GM12878 (cell line): ENCODE measurements around the gene ZBTB24.

Source experiments
- CTCF ChIP-seq, 3 experiments: IDR thresholded peaks in 2 of 3; conservative IDR thresholded peaks in 1 of 3; 2 replicates each; pipeline ENCODE4 v1.5.1; 2011; ENCODE audit warnings: low read depth in 3 of 3, low read length in 3 of 3, mild to moderate bottlenecking in 3 of 3, control low read depth in 2 of 3, moderate library complexity in 2 of 3, inconsistent platforms in 1 of 3, mixed read lengths in 1 of 3; ENCODE audit not compliant: control insufficient read depth in 2 of 3, insufficient read depth in 1 of 3; ENCODE audit errors: extremely low read depth in 1 of 3
- EGR1 ChIP-seq, 2 experiments: IDR thresholded peaks; 1 replicate in 1 of 2; 2 replicates in 1 of 2; pipeline ENCODE4 v1.6.1; 2011 to 2012; ENCODE audit warnings: low read depth in 2 of 2, low read length in 2 of 2, borderline replicate concordance in 1 of 2, mild to moderate bottlenecking in 1 of 2, moderate library complexity in 1 of 2
- EP300 ChIP-seq, 2 experiments: fragments of 150-350 bp in 1 of 2; IDR thresholded peaks; 2 replicates each; pipeline ENCODE4 v1.6.1; 2011 to 2012; ENCODE audit warnings: low read depth in 2 of 2, low read length in 2 of 2, borderline replicate concordance in 1 of 2, improper control_type of control experiment in 1 of 2, inconsistent platforms in 1 of 2; ENCODE audit not compliant: control insufficient read depth in 1 of 2
- EZH2 ChIP-seq: IDR thresholded peaks from 2 replicates; pipeline ENCODE4 v1.6.1; 2012; ENCODE audit warnings: low read depth, mild to moderate bottlenecking, control low read depth, inconsistent platforms, low read length, borderline replicate concordance; ENCODE audit not compliant: control insufficient read depth
- MAX ChIP-seq: IDR thresholded peaks from 2 replicates; pipeline ENCODE4 v1.6.1; 2012; ENCODE audit warnings: low read depth, low read length, improper control_type of control experiment
- POLR2A ChIP-seq: IDR thresholded peaks from 2 replicates; pipeline ENCODE4 v1.6.1; 2011; ENCODE audit warnings: low read depth, mild to moderate bottlenecking, low read length
- TCF7 ChIP-seq: IDR thresholded peaks from 2 replicates; pipeline ENCODE4 v1.6.1; 2014; ENCODE audit warnings: antibody characterized with exemption, borderline replicate concordance
- TF ChIP-seq, protein P1 (sequence below): IDR thresholded peaks from 2 replicates; pipeline ENCODE4 v1.6.1; 2012; ENCODE audit warnings: mild to moderate bottlenecking, low read depth, low read length

DNA sequence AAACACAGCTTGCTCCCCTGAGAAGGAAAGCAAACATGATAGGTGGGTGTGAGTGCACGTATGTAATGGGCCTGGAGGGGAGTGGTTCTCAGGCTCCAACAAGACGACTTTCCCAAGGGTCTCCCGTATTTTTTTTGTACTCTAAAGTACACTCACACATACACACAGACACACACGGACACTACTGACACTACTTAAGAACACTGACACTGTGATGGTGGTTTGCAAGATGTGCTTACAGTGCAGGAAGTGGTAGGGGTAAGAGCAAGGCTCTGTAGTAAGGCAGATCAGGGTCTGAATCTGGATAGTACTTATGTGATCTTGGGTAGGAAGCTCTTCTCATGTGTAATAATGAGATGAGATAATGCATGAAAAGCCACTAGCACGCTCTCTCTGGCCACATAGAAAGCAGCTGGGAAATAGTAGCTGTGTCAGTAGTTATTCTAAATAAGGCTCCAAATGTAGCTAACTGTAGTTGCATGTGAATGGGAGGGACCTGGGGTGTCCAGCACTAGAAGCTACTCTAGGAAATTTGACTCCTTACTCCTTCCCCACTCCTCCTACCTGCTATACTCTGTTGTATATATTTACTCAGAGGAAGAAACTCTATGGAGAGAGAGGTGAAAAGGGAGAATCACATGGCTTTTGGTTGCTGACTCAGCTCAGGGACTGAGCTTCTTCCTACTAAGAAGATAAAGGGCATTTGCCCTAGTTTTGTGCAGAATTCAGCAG is 8.4 kb upstream of the ZBTB24 start:
- TF ChIP-seq EP300 (IDR thresholded peaks at IDR 0.05; ENCODE audit: borderline replicate concordance in 1 of 2, control insufficient read depth in 1 of 2, low read depth in 2 of 2, low read length in 2 of 2) (no peak), POLR2A (no peak), TCF7 (no peak), EGR1 (IDR thresholded peaks at IDR 0.05; ENCODE audit: borderline replicate concordance in 1 of 2, low read depth in 2 of 2, low read length in 2 of 2) (no peak), EZH2 (no peak), MAX (no peak), CTCF (IDR thresholded peaks at IDR 0.05 in 2 of 3, conservative IDR thresholded peaks at IDR 0.05 in 1 of 3; ENCODE audit: control insufficient read depth in 2 of 3, extremely low read depth in 1 of 3, insufficient read depth in 1 of 3, low read depth in 3 of 3, low read length in 3 of 3) (no peak)
- TF ChIP-seq, protein P1, sequence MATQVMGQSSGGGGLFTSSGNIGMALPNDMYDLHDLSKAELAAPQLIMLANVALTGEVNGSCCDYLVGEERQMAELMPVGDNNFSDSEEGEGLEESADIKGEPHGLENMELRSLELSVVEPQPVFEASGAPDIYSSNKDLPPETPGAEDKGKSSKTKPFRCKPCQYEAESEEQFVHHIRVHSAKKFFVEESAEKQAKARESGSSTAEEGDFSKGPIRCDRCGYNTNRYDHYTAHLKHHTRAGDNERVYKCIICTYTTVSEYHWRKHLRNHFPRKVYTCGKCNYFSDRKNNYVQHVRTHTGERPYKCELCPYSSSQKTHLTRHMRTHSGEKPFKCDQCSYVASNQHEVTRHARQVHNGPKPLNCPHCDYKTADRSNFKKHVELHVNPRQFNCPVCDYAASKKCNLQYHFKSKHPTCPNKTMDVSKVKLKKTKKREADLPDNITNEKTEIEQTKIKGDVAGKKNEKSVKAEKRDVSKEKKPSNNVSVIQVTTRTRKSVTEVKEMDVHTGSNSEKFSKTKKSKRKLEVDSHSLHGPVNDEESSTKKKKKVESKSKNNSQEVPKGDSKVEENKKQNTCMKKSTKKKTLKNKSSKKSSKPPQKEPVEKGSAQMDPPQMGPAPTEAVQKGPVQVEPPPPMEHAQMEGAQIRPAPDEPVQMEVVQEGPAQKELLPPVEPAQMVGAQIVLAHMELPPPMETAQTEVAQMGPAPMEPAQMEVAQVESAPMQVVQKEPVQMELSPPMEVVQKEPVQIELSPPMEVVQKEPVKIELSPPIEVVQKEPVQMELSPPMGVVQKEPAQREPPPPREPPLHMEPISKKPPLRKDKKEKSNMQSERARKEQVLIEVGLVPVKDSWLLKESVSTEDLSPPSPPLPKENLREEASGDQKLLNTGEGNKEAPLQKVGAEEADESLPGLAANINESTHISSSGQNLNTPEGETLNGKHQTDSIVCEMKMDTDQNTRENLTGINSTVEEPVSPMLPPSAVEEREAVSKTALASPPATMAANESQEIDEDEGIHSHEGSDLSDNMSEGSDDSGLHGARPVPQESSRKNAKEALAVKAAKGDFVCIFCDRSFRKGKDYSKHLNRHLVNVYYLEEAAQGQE = no peak
